Erythroblast (primary cell): Measurements from ENCODE around the gene REN.

Experiments
- DNase-seq, 2 experiments: peaks; one replicate each; lab custom pipeline; 2025; lab: John Stamatoyannopoulos, UW
- GATA1 ChIP-seq: IDR thresholded peaks from 2 replicates; pipeline ENCODE4 v1.6.1; 2011; ENCODE audit warnings: low read depth, mild to moderate bottlenecking, control low read depth, low read length, moderate library complexity
- POLR2A ChIP-seq: IDR thresholded peaks from 2 replicates; pipeline ENCODE4 v1.6.1; 2011; ENCODE audit warnings: mild to moderate bottlenecking, low read length

REN gene

GRCh38 chr1:204196068-204196795 is 30.1 kb upstream of the REN start, which contains the start of gene KISS1:
TSS of gene KISS1 (minus strand) at chr1:204196491. CDS start at chr1:204192876, 3,615 bp downstream.
- TF ChIP-seq GATA1, result no peak
- no peak for TF ChIP-seq POLR2A
- DNase-seq, result no peak

- TF ChIP-seq GATA1 (no peak), POLR2A (no peak)
Measured at GRCh38 chr1:204194771-204195170, 28.6 kb upstream of the REN start.

GRCh38 chr1:204194080-204194479 is 27.9 kb upstream of the REN start:
- TF ChIP-seq POLR2A, result no peak
- TF ChIP-seq GATA1, result no peak
- DNase-seq, result no peak

More at GRCh38 chr1:204194771-204195170, 28.6 kb upstream of the REN start:
- no peak for DNase-seq

GRCh38 chr1:204192589-204193352 is 26.6 kb upstream of the REN start:
- DNase-seq, result no peak
- TF ChIP-seq POLR2A (no peak), GATA1 (no peak)

- TF ChIP-seq GATA1 (no peak), POLR2A (no peak)
- no peak for DNase-seq
Measured at GRCh38 chr1:204192046-204192445, 25.9 kb upstream of the REN start.

GRCh38 chr1:204191456-204191855 is 25.3 kb upstream of the REN start:
- no peak for DNase-seq
- no peak for TF ChIP-seq GATA1
- no peak for TF ChIP-seq POLR2A

GRCh38 chr1:204190212-204191211 is 24.4 kb upstream of the REN start:
- DNase-seq, result no peak
- no peak for TF ChIP-seq POLR2A
- no peak for TF ChIP-seq GATA1

- TF ChIP-seq GATA1 (no peak), POLR2A (no peak)
- no peak for DNase-seq
Measured at GRCh38 chr1:204188959-204189639, 23.0 kb upstream of the REN start.

GRCh38 chr1:204186597-204186996 is 20.5 kb upstream of the REN start:
- TF ChIP-seq GATA1 (no peak), POLR2A (no peak)
- no peak for DNase-seq

- TF ChIP-seq POLR2A (no peak), GATA1 (no peak)
- no peak for DNase-seq
Measured at GRCh38 chr1:204181116-204181515, 15.0 kb upstream of the REN start.

GRCh38 chr1:204180133-204180532 is 14.0 kb upstream of the REN start:
- DNase-seq, result no peak
- TF ChIP-seq GATA1 (no peak), POLR2A (no peak)

- TF ChIP-seq POLR2A (no peak), GATA1 (no peak)
- DNase-seq, result no peak
Measured at GRCh38 chr1:204178487-204179281, 12.5 kb upstream of the REN start.
